Keratinocyte (primary cell): ENCODE results near the gene CEP152. TPM values are rescaled to one million over a fixed set of nuclear protein-coding genes. Genes with fewer than 3 reads are reported as not detected.

Source experiments
- DNase-seq: peaks from one replicate; pipeline ENCODE4 v3.0.0-alpha.2; 2011; ENCODE audit warnings: low read depth, missing footprints, low spot score
- FAIRE-seq: peaks from 2 replicates; lab custom pipeline; 2011; peaks lifted over from hg19 to GRCh38; lab: Jason Lieb, UNC
- H2AFZ ChIP-seq: 2 replicates; pipeline ENCODE4 v1.6.0; 2012; ENCODE audit warnings: low read length, control low read depth, inconsistent platforms; ENCODE audit not compliant: control insufficient read depth
- H3K27ac ChIP-seq: 2 replicates; pipeline ENCODE4 v1.5.1; 2011; ENCODE audit warnings: low read length; ENCODE audit not compliant: control insufficient read depth, insufficient read depth
- H3K27me3 ChIP-seq: 3 replicates; pipeline ENCODE4 v1.6.0; 2011; ENCODE audit warnings: low read length; ENCODE audit not compliant: control insufficient read depth, insufficient read depth; ENCODE audit errors: extremely low read depth
- H3K36me3 ChIP-seq, 2 experiments: 2 replicates in 1 of 2; 3 replicates in 1 of 2; pipeline ENCODE4 v1.5.1; 2011; ENCODE audit warnings: low read length in 2 of 2, mild to moderate bottlenecking in 1 of 2; ENCODE audit not compliant: control insufficient read depth in 2 of 2, insufficient read depth in 2 of 2; ENCODE audit errors: extremely low read depth in 1 of 2
- H3K4me1 ChIP-seq: 3 replicates; pipeline ENCODE4 v1.5.1; 2011; ENCODE audit warnings: low read length; ENCODE audit not compliant: control insufficient read depth, insufficient read depth; ENCODE audit errors: extremely low read depth
- H3K4me2 ChIP-seq: 3 replicates; pipeline ENCODE4 v1.6.0; 2011; ENCODE audit warnings: low read depth, low read length; ENCODE audit not compliant: control insufficient read depth, insufficient read depth; ENCODE audit errors: extremely low read depth
- H3K4me3 ChIP-seq, 3 experiments: fragments of 200-600 bp in 1 of 3; sonication (generic) in 1 of 3; 2 replicates in 2 of 3; 3 replicates in 1 of 3; pipeline ENCODE4 v1.5.1; 2011 to 2016; ENCODE audit warnings: low read length in 3 of 3, mild to moderate bottlenecking in 3 of 3, control low read depth in 2 of 3, inconsistent platforms in 1 of 3, low read depth in 1 of 3, mixed read lengths in 1 of 3, mixed run types in 1 of 3, moderate library complexity in 1 of 3; ENCODE audit not compliant: control insufficient read depth in 2 of 3, insufficient read depth in 2 of 3; ENCODE audit errors: extremely low read depth in 1 of 3
- H3K79me2 ChIP-seq: 2 replicates; pipeline ENCODE4 v1.6.0; 2012; ENCODE audit warnings: low read length; ENCODE audit not compliant: control insufficient read depth, insufficient read depth
- H3K9ac ChIP-seq: 3 replicates; pipeline ENCODE4 v1.6.0; 2011; ENCODE audit warnings: low read length; ENCODE audit not compliant: control insufficient read depth, insufficient read depth; ENCODE audit errors: extremely low read depth
- H3K9me1 ChIP-seq: 3 replicates; pipeline ENCODE4 v1.6.0; 2011; ENCODE audit warnings: low read length; ENCODE audit not compliant: control insufficient read depth, insufficient read depth; ENCODE audit errors: extremely low read depth
- H3K9me3 ChIP-seq: 2 replicates; pipeline ENCODE4 v1.5.1; 2012; ENCODE audit warnings: low read depth, low read length; ENCODE audit not compliant: control insufficient read depth
- H4K20me1 ChIP-seq: 3 replicates; pipeline ENCODE4 v1.6.0; 2011; ENCODE audit warnings: low read length; ENCODE audit not compliant: control insufficient read depth, insufficient read depth; ENCODE audit errors: extremely low read depth
- CTCF ChIP-seq, 3 experiments: IDR thresholded peaks in 1 of 3; conservative IDR thresholded peaks in 1 of 3; optimal IDR thresholded peaks in 1 of 3; 2 replicates in 2 of 3; 3 replicates in 1 of 3; pipeline versions ENCODE3 to v1.5.1; 2011; ENCODE audit warnings: low read length in 3 of 3, mild to moderate bottlenecking in 3 of 3, moderate library complexity in 2 of 3, control low read depth in 1 of 3, inconsistent platforms in 1 of 3; ENCODE audit not compliant: insufficient read depth in 2 of 3; ENCODE audit errors: extremely low read depth in 1 of 3
- EZH2 ChIP-seq: IDR thresholded peaks from one replicate; pipeline ENCODE4 v1.6.1; 2012; ENCODE audit warnings: inconsistent platforms, mild to moderate bottlenecking, low read length, moderate library complexity
- dilution Hi-C: fragments of 300-500 bp; cut with MboI; formaldehyde crosslinking; loops from one replicate; pipeline ENCODE4 v1.7.0; 2020; ENCODE audit warnings: low sequenced_read_pairs; ENCODE audit not compliant: extremely low pct_ligation_motif_present
- polyA plus RNA-seq, 5 experiments: library from polyadenylated mRNA; depleted of rRNA in 3 of 5; stranded (reverse) in 3 of 5; stranded (forward) in 1 of 5; unstranded in 1 of 5; fragments of >200 nt; gene quantifications; 1 replicate in 1 of 5; 2 replicates in 3 of 5; 3 replicates in 1 of 5; pipeline versions ENCODE4 v1.2.1 to v1.2.3, GENCODE V29; 2011 to 2012; ENCODE audit warnings: missing spikeins in 2 of 5, low read depth in 1 of 5, low replicate concordance in 1 of 5

The CEP152 gene
- polyA plus RNA-seq, 1 donor (not counting 4 experiments of a cell fraction or from before 2014, with no cell fraction given): 4.0 TPM

- Histone ChIP-seq H4K20me1 (no peaks in the 10 kb centered on the region), H3K4me3 (no peak overlapping the region), H3K27me3 (no peaks in the 10 kb centered on the region), H3K36me3 (no peaks in the 10 kb centered on the region), H3K4me1 (peaks cover 13% of the 10 kb centered on the region), H3K27ac (no peak overlapping the region), H3K9ac (no peak overlapping the region), H3K9me1 (no peaks in the 10 kb centered on the region), H3K4me2 (peak overlapping the region; percentile 3), H3K9me3 (no peaks in the 10 kb centered on the region), H2AFZ (no peak overlapping the region), H3K79me2 (no peaks in the 10 kb centered on the region)
- FAIRE-seq (peak; percentile 89), DNase-seq (peak; percentile 26)
- dilution Hi-C loops: no loop called here
- TF ChIP-seq EZH2: no peak
Observed at GRCh38 chr15:48759921-48760320, 50.9 kb downstream of the CEP152 start.

- H2AFZ ChIP-seq: no peak overlapping the region
- H3K9ac ChIP-seq: no peak overlapping the region
- DNase-seq: no peak
- H3K9me1 ChIP-seq: no peaks in the 10 kb centered on the region
- H3K9me3 ChIP-seq: no peaks in the 10 kb centered on the region
- FAIRE-seq: no peak
- no peaks in the 10 kb centered on the region for H3K27me3 ChIP-seq
- no peaks in the 10 kb centered on the region for H3K79me2 ChIP-seq
- dilution Hi-C loops: no loop called here
- no peaks in the 10 kb centered on the region for H4K20me1 ChIP-seq
- no peak overlapping the region for H3K4me2 ChIP-seq
- no peak overlapping the region for H3K27ac ChIP-seq
- TF ChIP-seq EZH2 (no peak), CTCF (optimal IDR thresholded peaks at IDR 0.05 in 1 of 3, IDR thresholded peaks at IDR 0.05 in 1 of 3, conservative IDR thresholded peaks at IDR 0.05 in 1 of 3; ENCODE audit: extremely low read depth in 1 of 3, insufficient read depth in 2 of 3, low read length in 3 of 3) (no peak)
- no peak overlapping the region for H3K4me3 ChIP-seq
- H3K36me3 ChIP-seq: no peaks in the 10 kb centered on the region
- peaks cover 13% of the 10 kb centered on the region for H3K4me1 ChIP-seq
Observed at GRCh38 chr15:48757661-48758060, 53.2 kb downstream of the CEP152 start.

- Histone ChIP-seq H3K36me3 (no peaks in the 10 kb centered on the region), H3K9me3 (no peaks in the 10 kb centered on the region)
- dilution Hi-C loops: no loop called here
Observed at GRCh38 chr15:48754011-48754410, 56.9 kb downstream of the CEP152 start.

More at GRCh38 chr15:48754011-48754410, 56.9 kb downstream of the CEP152 start:
- Histone ChIP-seq H4K20me1 (no peaks in the 10 kb centered on the region), H2AFZ (no peak overlapping the region), H3K4me3 (no peak overlapping the region), H3K9me1 (no peaks in the 10 kb centered on the region), H3K9ac (no peak overlapping the region), H3K27me3 (no peaks in the 10 kb centered on the region), H3K79me2 (no peaks in the 10 kb centered on the region), H3K27ac (no peak overlapping the region), H3K4me2 (no peak overlapping the region), H3K4me1 (no peaks in the 10 kb centered on the region)
- no peak for TF ChIP-seq EZH2
- TF ChIP-seq CTCF (optimal IDR thresholded peaks at IDR 0.05 in 1 of 3, IDR thresholded peaks at IDR 0.05 in 1 of 3, conservative IDR thresholded peaks at IDR 0.05 in 1 of 3; ENCODE audit: extremely low read depth in 1 of 3, insufficient read depth in 2 of 3, low read length in 3 of 3): no peak
- DNase-seq (no peak), FAIRE-seq (no peak)
